ENCODE data around the gene GOPC.

DNA sequence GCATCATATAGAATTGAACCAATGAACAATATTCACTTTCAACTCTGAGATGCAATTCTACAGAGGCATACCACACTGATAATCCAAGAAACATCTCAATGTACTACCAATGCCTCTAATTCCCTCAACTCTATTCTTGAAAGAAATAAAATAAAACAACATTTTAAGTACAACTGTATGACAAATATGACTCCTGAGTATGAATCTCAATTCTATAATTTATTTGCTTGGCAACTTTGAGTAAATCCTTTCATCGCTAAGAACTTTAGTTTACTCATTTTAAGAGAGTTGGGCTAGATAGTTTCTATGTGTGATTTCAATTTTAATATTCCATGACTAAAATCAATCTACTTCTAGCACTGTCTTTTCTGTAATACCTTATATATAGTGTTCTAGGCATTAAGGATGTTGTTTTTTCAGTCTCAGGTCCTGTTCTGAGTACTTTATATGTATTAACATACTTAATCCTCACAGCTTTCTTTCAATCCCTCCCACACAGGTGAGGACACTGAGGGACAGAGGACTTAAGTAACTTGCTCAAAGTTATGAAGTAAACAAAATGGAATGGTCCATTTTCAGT lies 33.4 kb downstream of the GOPC start:
- no peak for TF ChIP-seq POLR2A (IDR thresholded peaks at IDR 0.05)
- TF ChIP-seq, protein P1, sequence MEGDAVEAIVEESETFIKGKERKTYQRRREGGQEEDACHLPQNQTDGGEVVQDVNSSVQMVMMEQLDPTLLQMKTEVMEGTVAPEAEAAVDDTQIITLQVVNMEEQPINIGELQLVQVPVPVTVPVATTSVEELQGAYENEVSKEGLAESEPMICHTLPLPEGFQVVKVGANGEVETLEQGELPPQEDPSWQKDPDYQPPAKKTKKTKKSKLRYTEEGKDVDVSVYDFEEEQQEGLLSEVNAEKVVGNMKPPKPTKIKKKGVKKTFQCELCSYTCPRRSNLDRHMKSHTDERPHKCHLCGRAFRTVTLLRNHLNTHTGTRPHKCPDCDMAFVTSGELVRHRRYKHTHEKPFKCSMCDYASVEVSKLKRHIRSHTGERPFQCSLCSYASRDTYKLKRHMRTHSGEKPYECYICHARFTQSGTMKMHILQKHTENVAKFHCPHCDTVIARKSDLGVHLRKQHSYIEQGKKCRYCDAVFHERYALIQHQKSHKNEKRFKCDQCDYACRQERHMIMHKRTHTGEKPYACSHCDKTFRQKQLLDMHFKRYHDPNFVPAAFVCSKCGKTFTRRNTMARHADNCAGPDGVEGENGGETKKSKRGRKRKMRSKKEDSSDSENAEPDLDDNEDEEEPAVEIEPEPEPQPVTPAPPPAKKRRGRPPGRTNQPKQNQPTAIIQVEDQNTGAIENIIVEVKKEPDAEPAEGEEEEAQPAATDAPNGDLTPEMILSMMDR (IDR thresholded peaks at IDR 0.05), result no peak
